Brain pericyte (primary cell): ENCODE measurements around the gene ARID4A.
A peak's percentile ranks its signal among the peaks of the same experiment; 100 is the strongest.
"Not testable (repeated sequence)": the region's sequence is repeated elsewhere in the genome, so short reads cannot be mapped to it uniquely, and the experiment has no call there.

ENCODE experiments used
- DNase-seq: peaks from one replicate; pipeline ENCODE4 v3.0.0-alpha.2; 2012; ENCODE audit warnings: low read depth, low spot score

The ARID4A gene

GRCh38 chr14:58288106-58288792 is 10.1 kb upstream of the ARID4A start:
- no peak for DNase-seq

DNA sequence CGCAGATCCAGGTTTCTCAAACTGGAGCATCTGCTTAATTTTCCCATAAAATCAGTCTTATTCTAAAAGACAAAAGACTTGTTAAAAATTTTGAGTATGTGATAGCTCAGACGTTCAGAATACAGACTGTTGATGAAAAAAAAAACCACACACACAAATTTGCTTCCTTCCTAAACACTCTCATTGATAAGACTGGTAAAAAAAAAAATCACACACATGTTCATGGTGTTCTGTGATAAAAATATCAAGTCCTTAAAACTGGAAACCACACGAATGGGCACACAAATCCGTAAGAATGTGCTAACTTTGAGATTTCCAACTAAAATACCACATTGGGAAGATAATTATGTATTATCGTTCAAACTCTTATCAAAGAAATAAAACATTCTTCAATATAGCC is 6.7 kb upstream of the ARID4A start:
- no peak for DNase-seq

GRCh38 chr14:58292187-58292586 is 6.2 kb upstream of the ARID4A start:
- no peak for DNase-seq

GRCh38 chr14:58294201-58294600 is 4.2 kb upstream of the ARID4A start:
- no peak for DNase-seq

GRCh38 chr14:58296726-58297125 is 1.6 kb upstream of the ARID4A start:
- DNase-seq: no peak

GRCh38 chr14:58297412-58297761 is 968 bp upstream of the ARID4A start:
- peak; percentile 22 for DNase-seq

DNA sequence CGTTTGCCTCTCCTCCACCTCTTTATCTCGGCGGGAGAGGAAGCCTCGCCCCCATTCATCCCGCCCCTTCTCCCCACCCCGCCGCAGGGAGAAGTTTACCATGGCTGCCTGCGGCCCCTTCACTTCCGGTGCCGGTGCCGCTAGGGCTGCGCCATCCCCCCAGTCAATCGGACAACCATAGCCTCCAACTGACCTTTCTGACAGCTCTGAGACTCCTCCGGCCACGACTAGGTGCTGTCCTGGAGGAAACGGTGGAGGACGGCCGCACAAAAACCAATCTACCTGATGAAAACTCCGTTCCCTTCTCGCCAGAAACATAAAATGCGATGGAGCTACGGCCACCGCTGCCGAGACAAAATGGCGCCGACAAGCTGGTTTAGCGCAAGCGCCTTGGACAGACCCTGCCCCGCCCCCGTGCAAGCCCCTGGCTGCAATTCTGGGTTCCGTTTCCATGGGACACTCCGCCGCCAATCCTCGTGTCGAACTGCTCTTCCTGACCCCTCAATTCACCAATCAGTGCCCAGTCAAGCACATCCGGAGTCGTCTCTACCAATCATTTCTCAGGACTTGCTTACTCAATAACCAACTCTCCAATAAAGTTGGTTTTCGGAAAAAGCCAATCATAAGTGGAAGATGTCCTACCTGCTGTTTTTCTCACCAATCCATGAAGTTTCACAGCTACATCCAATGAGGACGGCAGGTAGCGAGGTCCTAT is 436 bp upstream of the ARID4A start:
- peak; percentile 100 for DNase-seq

DNA sequence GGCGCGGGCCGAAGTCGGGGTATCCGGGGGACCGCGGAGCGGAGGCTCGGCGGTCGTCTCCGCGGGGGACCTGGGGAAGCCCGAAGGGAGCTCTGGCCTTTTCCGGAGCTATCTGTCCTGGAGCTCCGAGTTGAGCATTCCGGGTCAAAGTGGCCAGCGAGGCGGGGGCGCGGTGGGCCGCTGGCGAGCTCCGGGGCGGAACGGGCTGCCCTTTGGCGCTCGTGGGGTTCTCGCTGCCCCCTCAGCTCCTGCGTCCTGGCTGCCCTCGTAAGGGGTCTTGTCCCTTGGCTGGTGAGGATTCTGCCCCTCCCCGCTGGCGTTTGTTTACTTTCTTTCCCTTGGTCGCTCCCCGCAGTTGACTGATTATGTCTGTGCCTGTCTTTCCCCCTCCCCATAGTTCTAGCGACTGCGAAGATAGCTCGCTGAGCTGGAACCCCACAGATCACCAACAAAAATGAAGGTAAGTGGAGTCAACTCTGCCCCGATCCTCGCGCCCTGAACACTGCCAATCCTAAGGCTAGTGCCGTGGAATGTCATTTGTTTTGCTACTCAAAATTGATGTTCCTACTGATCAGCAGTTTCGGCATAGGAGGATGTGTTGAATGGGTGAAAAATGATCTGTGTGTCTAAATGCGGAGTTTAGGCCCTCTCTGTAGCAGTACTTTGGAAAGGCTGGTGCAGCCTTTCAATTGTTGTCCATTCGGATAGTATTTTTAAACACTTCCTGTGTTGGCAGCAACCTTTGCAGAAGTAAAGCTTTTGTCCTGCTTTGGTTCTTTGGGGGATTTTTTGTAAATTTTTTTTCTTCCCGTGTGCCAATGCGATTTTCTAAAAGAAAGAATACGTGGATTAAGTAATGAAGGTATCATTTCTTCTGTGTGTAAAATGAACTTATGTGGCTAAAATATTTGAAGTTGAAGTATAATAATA is 1.3 kb downstream of the ARID4A start:
- DNase-seq: no peak

DNA sequence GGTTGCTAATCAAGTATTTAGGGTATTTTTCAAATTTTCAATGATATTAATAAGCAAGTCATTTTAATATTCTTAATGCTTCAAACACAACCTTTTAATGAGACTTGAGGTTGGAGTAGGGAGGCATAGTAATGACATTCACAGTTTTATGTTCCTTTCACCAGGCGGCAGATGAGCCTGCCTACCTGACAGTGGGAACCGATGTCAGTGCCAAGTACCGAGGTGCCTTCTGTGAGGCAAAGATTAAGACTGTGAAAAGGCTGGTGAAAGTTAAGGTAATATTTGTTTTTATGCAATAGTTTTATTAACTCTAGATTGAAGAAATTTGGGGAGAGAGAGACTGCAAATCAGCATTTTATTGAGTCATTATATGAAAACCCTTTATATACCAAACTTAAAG is 3.1 kb downstream of the ARID4A start:
- DNase-seq: no peak

GRCh38 chr14:58305730-58306129 is 7.4 kb downstream of the ARID4A start:
- no peak for DNase-seq

GRCh38 chr14:58307597-58308316 is 9.4 kb downstream of the ARID4A start:
- DNase-seq: no peak

DNA sequence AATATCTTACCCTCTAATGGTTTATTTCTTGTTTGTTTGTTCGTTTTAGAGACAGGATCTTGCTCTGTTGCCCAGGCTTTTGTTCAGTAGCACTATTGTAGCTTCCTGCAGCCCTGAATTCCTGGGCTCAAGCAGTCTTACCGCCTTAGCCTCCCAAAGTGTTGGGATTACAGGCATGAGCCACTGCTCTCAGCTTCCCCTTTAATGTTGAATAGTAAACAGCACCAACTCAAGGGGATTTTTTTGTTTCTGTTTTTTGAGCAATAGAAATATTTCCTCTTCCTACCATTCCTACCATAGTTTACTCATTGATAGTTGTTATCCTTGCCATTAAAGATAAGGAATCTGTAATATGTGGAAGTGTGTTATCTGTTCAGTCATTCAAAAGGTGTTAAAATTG is 10.7 kb downstream of the ARID4A start:
- no peak for DNase-seq

- DNase-seq: no peak
Measured at GRCh38 chr14:58313699-58314098, 15.3 kb downstream of the ARID4A start.

GRCh38 chr14:58315606-58316005 is 17.3 kb downstream of the ARID4A start:
- DNase-seq: no peak

- DNase-seq: no peak
Measured at GRCh38 chr14:58327019-58327418, 28.7 kb downstream of the ARID4A start.

DNA sequence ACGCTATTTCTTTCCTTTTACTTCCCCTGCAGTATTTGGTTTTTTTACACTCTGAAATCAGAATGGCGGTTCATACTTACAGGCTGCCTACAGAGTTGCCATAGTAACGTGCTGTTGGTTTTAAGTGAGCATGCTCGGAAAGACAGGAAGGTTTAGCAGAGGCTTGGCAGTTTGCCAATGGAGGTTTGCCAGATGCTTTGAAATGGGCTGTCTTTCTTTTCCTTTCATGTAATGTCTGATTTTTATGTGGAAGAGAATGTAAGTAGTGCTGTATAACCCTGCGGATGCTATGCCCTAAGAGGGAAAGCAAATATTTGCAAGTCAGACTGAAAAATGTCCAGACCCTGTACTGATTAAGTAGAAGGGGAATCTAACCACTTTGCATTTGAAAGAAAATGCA is 32.8 kb downstream of the ARID4A start:
- DNase-seq: peak; percentile 82

- no peak for DNase-seq
Measured at GRCh38 chr14:58332561-58332960, 34.2 kb downstream of the ARID4A start.

- not testable (repeated sequence) for DNase-seq
Measured at GRCh38 chr14:58339666-58340065, 41.3 kb downstream of the ARID4A start.

- DNase-seq: no peak
Measured at GRCh38 chr14:58341152-58341748, 42.9 kb downstream of the ARID4A start.

DNA sequence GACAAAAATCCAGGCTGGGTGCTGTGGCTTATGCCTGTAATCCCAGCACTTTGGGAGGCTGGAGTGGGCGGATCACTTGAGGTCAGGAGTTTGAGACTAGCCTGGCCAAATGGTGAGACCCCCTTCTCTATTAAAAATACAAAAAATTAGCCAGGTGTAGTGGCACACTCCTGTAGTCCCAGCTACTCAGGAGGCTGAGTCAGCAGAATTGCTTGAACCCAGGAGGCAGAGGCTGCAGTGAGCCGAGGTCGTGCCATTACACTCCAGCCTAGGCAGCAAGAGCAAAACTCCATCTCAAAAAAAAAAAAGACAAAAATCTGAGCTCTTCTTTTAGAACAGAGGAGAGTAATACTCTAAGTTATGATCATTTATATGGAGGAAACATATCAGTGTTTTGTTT is 45.2 kb downstream of the ARID4A start:
- DNase-seq: not testable (repeated sequence)
